ENCODE data around the gene ESPN. TPM values are rescaled to one million over a fixed set of nuclear protein-coding genes. Genes with fewer than 3 reads are reported as not detected.

The ESPN gene
- total and polyA plus RNA-seq, 2 experiments from 2014 or later, result 31.1 to 65.7 TPM

DNA sequence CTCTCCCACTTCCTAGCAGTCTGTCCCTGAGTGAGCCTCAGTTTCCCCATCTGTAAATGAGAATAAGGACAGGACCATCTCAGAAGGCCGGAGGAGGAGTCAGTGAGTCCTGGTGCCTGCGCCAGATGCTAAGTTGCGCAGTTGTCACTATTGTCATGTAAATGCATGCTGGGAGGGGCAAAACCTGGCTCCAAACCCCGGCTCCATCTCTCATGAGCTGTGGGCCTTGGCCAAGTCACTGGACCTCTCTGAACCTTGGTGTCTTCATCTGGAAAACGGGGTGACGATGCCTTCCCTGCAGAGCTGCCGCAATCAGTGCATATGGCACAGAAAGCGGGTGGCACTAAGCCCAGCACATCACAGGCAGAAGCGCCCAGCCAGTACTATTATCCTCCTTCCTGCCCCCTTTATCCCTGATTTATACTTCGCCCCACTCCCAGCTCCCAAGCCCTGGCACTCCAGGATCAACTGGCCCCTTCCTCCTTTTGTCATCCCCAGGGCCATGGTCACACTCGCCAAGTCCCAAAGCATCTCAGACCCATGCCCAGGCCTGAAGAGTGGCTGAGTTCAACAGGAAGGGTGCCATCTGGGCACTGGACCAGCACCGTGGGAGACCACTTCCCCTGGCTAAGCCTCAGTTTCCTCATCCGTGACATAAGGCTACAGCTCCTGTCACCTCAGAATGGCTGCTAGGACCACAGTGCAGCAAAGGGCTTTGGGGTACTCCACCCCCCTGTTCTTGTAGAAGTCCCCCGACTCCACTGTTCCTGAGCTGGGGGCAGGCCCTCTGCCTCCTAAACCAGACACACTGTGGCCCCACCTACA, 71.2 kb downstream of the ESPN start:
- Histone ChIP-seq H3K79me2 (no peaks in the 10 kb centered on the region), H3K27me3 (no peaks in the 10 kb centered on the region), H3K27ac (no peak overlapping the region), H3K4me3 (no peak overlapping the region), H3K9me2 (replicated peaks; ENCODE audit: insufficient read depth) (no peaks in the 10 kb centered on the region), H3K36me3 (replicated peaks; ENCODE audit: insufficient read depth, low read depth) (no peaks in the 10 kb centered on the region), H3K9me3 (ENCODE audit: low read depth) (no peaks in the 10 kb centered on the region), H3K4me2 (peak overlapping the region; percentile 98), H2AFZ (no peak overlapping the region), H3K4me1 (ENCODE audit: insufficient read depth) (peaks cover 23% of the 10 kb centered on the region), H4K20me1 (ENCODE audit: insufficient read depth, poor library complexity, severe bottlenecking) (no peaks in the 10 kb centered on the region)
- WGBS (ENCODE audit: low lambda C conversion rate, missing lambda C conversion rate), result 89% methylated on average over 14 of the region's 14 CpGs
- DNase-seq (ENCODE audit: low spot score), result no peak
- no peak for TF ChIP-seq EZH2 (IDR thresholded peaks at IDR 0.05; ENCODE audit: borderline replicate concordance)

DNA sequence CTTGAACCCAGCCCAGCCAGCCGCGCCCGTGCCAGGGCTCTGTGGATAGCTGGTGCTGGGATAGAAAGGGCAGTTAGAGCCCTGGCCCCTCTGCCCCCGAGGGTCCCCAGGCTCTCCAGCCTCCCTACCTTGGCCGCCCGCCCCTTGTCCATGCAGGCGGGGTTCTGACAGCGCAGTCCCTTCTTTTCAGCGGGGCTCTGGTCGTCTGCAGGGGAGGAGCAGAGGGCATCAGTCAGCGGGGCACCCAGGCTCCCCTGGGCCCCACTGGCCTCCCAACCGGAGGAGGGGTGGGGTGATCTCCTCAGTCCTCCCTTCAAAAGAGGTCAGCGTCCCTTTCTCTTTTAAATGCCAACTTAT, 71.8 kb downstream of the ESPN start:
- Histone ChIP-seq H4K20me1 (ENCODE audit: insufficient read depth, poor library complexity, severe bottlenecking) (no peaks in the 10 kb centered on the region), H3K27ac (no peak overlapping the region), H3K36me3 (replicated peaks; ENCODE audit: insufficient read depth, low read depth) (no peaks in the 10 kb centered on the region), H3K79me2 (no peaks in the 10 kb centered on the region), H2AFZ (no peak overlapping the region), H3K9me3 (ENCODE audit: low read depth) (no peaks in the 10 kb centered on the region), H3K9me2 (replicated peaks; ENCODE audit: insufficient read depth) (no peaks in the 10 kb centered on the region), H3K27me3 (no peaks in the 10 kb centered on the region), H3K4me2 (peak overlapping the region; percentile 98), H3K4me1 (ENCODE audit: insufficient read depth) (peaks cover 22% of the 10 kb centered on the region), H3K4me3 (peak overlapping the region; percentile 55)
- 23% methylated on average over 12 of the region's 13 CpGs for WGBS (ENCODE audit: low lambda C conversion rate, missing lambda C conversion rate)
- TF ChIP-seq, protein P1, sequence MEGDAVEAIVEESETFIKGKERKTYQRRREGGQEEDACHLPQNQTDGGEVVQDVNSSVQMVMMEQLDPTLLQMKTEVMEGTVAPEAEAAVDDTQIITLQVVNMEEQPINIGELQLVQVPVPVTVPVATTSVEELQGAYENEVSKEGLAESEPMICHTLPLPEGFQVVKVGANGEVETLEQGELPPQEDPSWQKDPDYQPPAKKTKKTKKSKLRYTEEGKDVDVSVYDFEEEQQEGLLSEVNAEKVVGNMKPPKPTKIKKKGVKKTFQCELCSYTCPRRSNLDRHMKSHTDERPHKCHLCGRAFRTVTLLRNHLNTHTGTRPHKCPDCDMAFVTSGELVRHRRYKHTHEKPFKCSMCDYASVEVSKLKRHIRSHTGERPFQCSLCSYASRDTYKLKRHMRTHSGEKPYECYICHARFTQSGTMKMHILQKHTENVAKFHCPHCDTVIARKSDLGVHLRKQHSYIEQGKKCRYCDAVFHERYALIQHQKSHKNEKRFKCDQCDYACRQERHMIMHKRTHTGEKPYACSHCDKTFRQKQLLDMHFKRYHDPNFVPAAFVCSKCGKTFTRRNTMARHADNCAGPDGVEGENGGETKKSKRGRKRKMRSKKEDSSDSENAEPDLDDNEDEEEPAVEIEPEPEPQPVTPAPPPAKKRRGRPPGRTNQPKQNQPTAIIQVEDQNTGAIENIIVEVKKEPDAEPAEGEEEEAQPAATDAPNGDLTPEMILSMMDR (IDR thresholded peaks at IDR 0.05; ENCODE audit: poor library complexity), result no peak
- no peak for TF ChIP-seq EZH2phosphoT487 (IDR thresholded peaks at IDR 0.05; ENCODE audit: low read depth, severe bottlenecking, unreplicated experiment)
- no peak for TF ChIP-seq EZH2 (IDR thresholded peaks at IDR 0.05; ENCODE audit: borderline replicate concordance)
- no peak for DNase-seq (ENCODE audit: low spot score)

DNA sequence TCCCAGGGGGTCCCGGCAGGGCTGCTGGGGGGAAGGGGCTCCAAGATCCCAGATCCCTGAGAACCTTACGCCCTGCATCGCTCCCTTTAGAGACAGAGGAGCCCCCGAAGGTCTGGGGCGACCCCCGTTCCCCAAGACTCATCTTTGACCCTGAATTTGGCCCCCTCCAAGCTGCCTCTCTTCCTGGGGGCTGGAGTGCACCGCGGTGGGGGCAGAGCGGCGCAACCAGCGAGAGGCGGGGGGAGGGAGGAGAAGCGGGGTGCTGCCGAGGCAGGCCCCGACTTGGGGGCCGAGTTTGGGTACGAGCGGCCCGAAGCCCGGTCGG, 72.3 kb downstream of the ESPN start:
- WGBS (ENCODE audit: low lambda C conversion rate, missing lambda C conversion rate), result 9% methylated on average over 8 of the region's 21 CpGs
- H3K27ac ChIP-seq, result no peak overlapping the region

More for the DNA sequence above, 72.3 kb downstream of the ESPN start:
- TF ChIP-seq EZH2phosphoT487 (IDR thresholded peaks at IDR 0.05; ENCODE audit: low read depth, severe bottlenecking, unreplicated experiment), result no peak
- TF ChIP-seq, protein P1 (IDR thresholded peaks at IDR 0.05; ENCODE audit: poor library complexity), result no peak
- TF ChIP-seq EZH2 (IDR thresholded peaks at IDR 0.05; ENCODE audit: borderline replicate concordance), result no peak
- no peaks in the 10 kb centered on the region for H3K9me3 ChIP-seq (ENCODE audit: low read depth)
- no peaks in the 10 kb centered on the region for H3K79me2 ChIP-seq
- H3K36me3 ChIP-seq (replicated peaks; ENCODE audit: insufficient read depth, low read depth), result no peaks in the 10 kb centered on the region
- H3K4me1 ChIP-seq (ENCODE audit: insufficient read depth), result peaks cover 17% of the 10 kb centered on the region
- no peak for DNase-seq (ENCODE audit: low spot score)
- no peaks in the 10 kb centered on the region for H3K9me2 ChIP-seq (replicated peaks; ENCODE audit: insufficient read depth)
- H3K4me2 ChIP-seq, result peak overlapping the region; percentile 98
- peak overlapping the region; percentile 55 for H3K4me3 ChIP-seq
- H2AFZ ChIP-seq, result peak overlapping the region; percentile 52
- no peaks in the 10 kb centered on the region for H4K20me1 ChIP-seq (ENCODE audit: insufficient read depth, poor library complexity, severe bottlenecking)
- H3K27me3 ChIP-seq, result no peaks in the 10 kb centered on the region
